Measurements from ENCODE around the gene MAPK8IP2.

GRCh38 chr22:50601669-50602337 is 1.2 kb downstream of the MAPK8IP2 start:
- no peak for TF ChIP-seq TCF7L2 (IDR thresholded peaks at IDR 0.05; ENCODE audit: borderline replicate concordance, low read depth, low read length)
- TF ChIP-seq CTCF (tag by site-specific recombination; IDR thresholded peaks at IDR 0.05) = no peak
- no peak; the same call in 1 of the 2 replicates for TF ChIP-seq PATZ1 (tag by site-specific recombination; IDR thresholded peaks at IDR 0.05)
- no peak for TF ChIP-seq ZNF24 (tag by site-specific recombination; IDR thresholded peaks at IDR 0.05)
- no peak for TF ChIP-seq MZF1 (tag by site-specific recombination; IDR thresholded peaks at IDR 0.05; ENCODE audit: borderline replicate concordance)
- no peak for TF ChIP-seq ZNF311 (tag by site-specific recombination; IDR thresholded peaks at IDR 0.05; ENCODE audit: borderline replicate concordance)
